DND-41 (cell line): ENCODE measurements around the gene CCL4.
"Not testable (repeated sequence)": the region's sequence is repeated elsewhere in the genome, so short reads cannot be mapped to it uniquely, and the experiment has no call there.

Experiments used
- ATAC-seq: fragments of 200-7000 bp; cut with Tn5 transposase; 3 replicates; pipeline ENCODE4 v1.9.1; 2021; ENCODE audit warnings: low read depth; ENCODE audit not compliant: insufficient read depth
- DNase-seq: peaks from one replicate; pipeline ENCODE4 v3.0.0-alpha.2; 2020
- H2AFZ ChIP-seq: 2 replicates; pipeline ENCODE4 v1.6.0; 2012; ENCODE audit warnings: low read depth, low read length
- H3K27ac ChIP-seq: 2 replicates; pipeline ENCODE4 v1.5.1; 2012; ENCODE audit warnings: low read length, inconsistent platforms
- H3K27me3 ChIP-seq: fragments of 200-600 bp; sonication (generic); 2 replicates; pipeline ENCODE4 v1.6.0; 2012; ENCODE audit warnings: low read length, mild to moderate bottlenecking, inconsistent platforms; ENCODE audit not compliant: insufficient read depth, poor library complexity
- H3K36me3 ChIP-seq: 2 replicates; pipeline ENCODE4 v1.5.1; 2012; ENCODE audit warnings: low read length, inconsistent platforms; ENCODE audit not compliant: insufficient read depth
- H3K4me1 ChIP-seq: 2 replicates; pipeline ENCODE4 v1.5.1; 2012; ENCODE audit warnings: mild to moderate bottlenecking, low read length; ENCODE audit not compliant: insufficient read depth
- H3K4me2 ChIP-seq: 2 replicates; pipeline ENCODE4 v1.6.0; 2012; ENCODE audit warnings: mild to moderate bottlenecking, moderate library complexity, low read length, inconsistent platforms; ENCODE audit not compliant: insufficient read depth
- H3K4me3 ChIP-seq, 2 experiments: fragments of 200-600 bp in 1 of 2; shearing (Covaris generic) in 1 of 2; 2 replicates each; pipeline ENCODE4 v1.5.1; 2012 to 2016; ENCODE audit warnings: inconsistent platforms in 2 of 2, low read length in 2 of 2, mild to moderate bottlenecking in 2 of 2, low read depth in 1 of 2, moderate library complexity in 1 of 2
- H3K79me2 ChIP-seq: 2 replicates; pipeline ENCODE4 v1.6.0; 2012; ENCODE audit warnings: low read length, inconsistent platforms; ENCODE audit not compliant: insufficient read depth
- H3K9ac ChIP-seq: 2 replicates; pipeline ENCODE4 v1.6.0; 2012; ENCODE audit warnings: low read depth, mild to moderate bottlenecking, inconsistent platforms, low read length, moderate library complexity
- H3K9me3 ChIP-seq: 2 replicates; pipeline ENCODE4 v1.5.1; 2012; ENCODE audit warnings: low read length, moderate library complexity, mild to moderate bottlenecking, inconsistent platforms; ENCODE audit not compliant: insufficient read depth, severe bottlenecking
- H4K20me1 ChIP-seq: 2 replicates; pipeline ENCODE4 v1.6.0; 2012; ENCODE audit warnings: low read length; ENCODE audit not compliant: insufficient read depth
- CTCF ChIP-seq: IDR thresholded peaks from 2 replicates; pipeline ENCODE4 v1.5.1; 2012; ENCODE audit warnings: borderline replicate concordance, low read length, moderate library complexity, mild to moderate bottlenecking; ENCODE audit not compliant: poor library complexity, severe bottlenecking; ENCODE audit errors: extremely low read depth
- EZH2 ChIP-seq: IDR thresholded peaks from 3 replicates; pipeline ENCODE4 v1.6.1; 2012; ENCODE audit warnings: borderline replicate concordance, low read depth, mild to moderate bottlenecking, moderate library complexity, low read length, inconsistent platforms; ENCODE audit not compliant: severe bottlenecking

The CCL4 gene

GRCh38 chr17:36074365-36074764, 29.3 kb upstream of the CCL4 start:
- Histone ChIP-seq H3K79me2 (no peaks in the 10 kb centered on the region), H3K4me2 (no peak overlapping the region), H3K9me3 (no peaks in the 10 kb centered on the region), H2AFZ (no peak overlapping the region), H3K4me3 (no peak overlapping the region), H4K20me1 (no peaks in the 10 kb centered on the region), H3K27me3 (no peaks in the 10 kb centered on the region), H3K36me3 (no peaks in the 10 kb centered on the region), H3K4me1 (no peaks in the 10 kb centered on the region), H3K9ac (no peak overlapping the region), H3K27ac (no peak overlapping the region)
- ATAC-seq: no peak
- no peak for TF ChIP-seq EZH2
- TF ChIP-seq CTCF: no peak
- no peak for DNase-seq

GRCh38 chr17:36081681-36082471, 21.8 kb upstream of the CCL4 start:
- not testable (repeated sequence) for ATAC-seq, DNase-seq, H3K79me2 ChIP-seq, H3K27me3 ChIP-seq, H3K36me3 ChIP-seq, H4K20me1 ChIP-seq, H3K9me3 ChIP-seq
- Histone ChIP-seq H3K9ac (peak overlapping the region; percentile 43), H3K4me2 (peak overlapping the region; percentile 51), H3K27ac (peak overlapping the region; percentile 86), H3K4me1 (peaks cover 44% of the 10 kb centered on the region), H3K4me3 (peak overlapping the region in 1 of 2 experiments; percentile 38; a peak in 2 of 4 replicates), H2AFZ (peak overlapping the region; percentile 49)

- not testable (repeated sequence) for H3K9me3 ChIP-seq, H3K27me3 ChIP-seq, H3K36me3 ChIP-seq, H3K79me2 ChIP-seq, H4K20me1 ChIP-seq
- peak overlapping the region in 1 of 2 experiments; percentile 38; a peak in 2 of 4 replicates for H3K4me3 ChIP-seq
- peak overlapping the region; percentile 49 for H2AFZ ChIP-seq
- peak overlapping the region; percentile 86 for H3K27ac ChIP-seq
- ATAC-seq (peak; percentile 86), DNase-seq (peak; percentile 77)
- H3K4me2 ChIP-seq: peak overlapping the region; percentile 51
- H3K4me1 ChIP-seq: peaks cover 44% of the 10 kb centered on the region
- peak overlapping the region; percentile 43 for H3K9ac ChIP-seq
Measured at GRCh38 chr17:36082482-36083120, 21.0 kb upstream of the CCL4 start.

GRCh38 chr17:36083691-36084090, 19.9 kb upstream of the CCL4 start:
- H2AFZ ChIP-seq, H3K27me3 ChIP-seq, H3K4me3 ChIP-seq, H3K9me3 ChIP-seq, H4K20me1 ChIP-seq, H3K79me2 ChIP-seq, ATAC-seq, DNase-seq, H3K36me3 ChIP-seq: not testable (repeated sequence)
- H3K27ac ChIP-seq: peak overlapping the region; percentile 86
- H3K4me2 ChIP-seq: 0 out of 2 replicates have a peak overlapping the region, but pooled peaks have one; percentile 51
- peak overlapping the region; percentile 40; the same call in 1 of the 2 replicates for H3K9ac ChIP-seq
- H3K4me1 ChIP-seq: peaks cover 44% of the 10 kb centered on the region

GRCh38 chr17:36085765-36086164, 17.9 kb upstream of the CCL4 start:
- peak; percentile 48 for ATAC-seq
- no peak for DNase-seq
- TF ChIP-seq CTCF (no peak), EZH2 (no peak)
- H3K4me3 ChIP-seq: no peak overlapping the region
- H3K4me1 ChIP-seq: peaks cover 44% of the 10 kb centered on the region
- H3K79me2 ChIP-seq: no peaks in the 10 kb centered on the region
- peak overlapping the region; percentile 47; the same call in 1 of the 2 replicates for H3K27ac ChIP-seq
- H3K4me2 ChIP-seq: no peak overlapping the region
- peaks cover 3% of the 10 kb centered on the region for H3K27me3 ChIP-seq
- H2AFZ ChIP-seq: peak overlapping the region; percentile 56
- no peaks in the 10 kb centered on the region for H3K36me3 ChIP-seq
- H4K20me1 ChIP-seq: no peaks in the 10 kb centered on the region
- H3K9me3 ChIP-seq: no peaks in the 10 kb centered on the region
- H3K9ac ChIP-seq: no peak overlapping the region
